CD4-positive, CD25-positive, alpha-beta regulatory T cell (primary cell): ENCODE data around the gene NAXD. TPM values are rescaled to one million over a fixed set of nuclear protein-coding genes. Genes with fewer than 3 reads are reported as not detected.

Experiments
- ATAC-seq, 2 donors: fragments of 150-1000 bp; cut with Tn5 transposase; one replicate each; pipeline ENCODE4 v1.10.0; 2021; ENCODE audit warnings: low read depth in 2 of 2, moderate number of reproducible peaks in 2 of 2, moderate library complexity in 1 of 2
- DNase-seq, 3 donors: peaks; one replicate each; pipeline versions ENCODE4 v3.0.0 to v3.0.0-alpha.2; 2012 to 2022; ENCODE audit warnings: mixed read lengths in 1 of 3
- H3K27ac ChIP-seq: one replicate; pipeline ENCODE4 v1.7.0; 2013; ENCODE audit warnings: mild to moderate bottlenecking, low read length; ENCODE audit not compliant: insufficient read depth, poor library complexity, severe bottlenecking
- H3K27me3 ChIP-seq: one replicate; pipeline ENCODE4 v1.7.0; 2013; ENCODE audit warnings: low read length; ENCODE audit not compliant: control insufficient read depth, insufficient read depth
- H3K36me3 ChIP-seq: one replicate; pipeline ENCODE4 v1.7.0; 2013; ENCODE audit warnings: mild to moderate bottlenecking, low read length, moderate library complexity; ENCODE audit not compliant: control insufficient read depth, insufficient read depth
- H3K4me1 ChIP-seq: 2 replicates; pipeline ENCODE4 v1.7.0; 2013; ENCODE audit warnings: mild to moderate bottlenecking, low read length; ENCODE audit not compliant: insufficient read depth, control insufficient read depth, poor library complexity, severe bottlenecking
- H3K4me3 ChIP-seq: one replicate; pipeline ENCODE4 v1.7.0; 2013; ENCODE audit warnings: low read depth, mild to moderate bottlenecking, low read length, moderate library complexity
- H3K9me3 ChIP-seq, 2 experiments: 1 replicate in 1 of 2; 2 replicates in 1 of 2; pipeline ENCODE4 v1.7.0; 2013; ENCODE audit warnings: low read length in 2 of 2, mild to moderate bottlenecking in 1 of 2, moderate library complexity in 1 of 2; ENCODE audit not compliant: control insufficient read depth in 2 of 2
- H3K27ac Mint-ChIP-seq, 3 donors: one replicate each; pipeline ENCODE4 v1.8.0; 2020 to 2022; ENCODE audit warnings: mild to moderate bottlenecking in 3 of 3, mixed read lengths in 3 of 3, moderate library complexity in 2 of 3
- H3K27me3 Mint-ChIP-seq: one replicate; pipeline ENCODE4 v1.8.0; 2022; ENCODE audit warnings: mild to moderate bottlenecking, mixed read lengths
- H3K36me3 Mint-ChIP-seq: one replicate; pipeline ENCODE4 v1.8.0; 2020; ENCODE audit warnings: mixed read lengths
- H3K4me1 Mint-ChIP-seq, 4 donors: one replicate each; pipeline ENCODE4 v1.8.0; 2020 to 2022; ENCODE audit warnings: mixed read lengths in 4 of 4, mild to moderate bottlenecking in 1 of 4
- H3K4me3 Mint-ChIP-seq, 4 donors: one replicate each; pipeline ENCODE4 v1.8.0; 2020 to 2022; ENCODE audit warnings: mild to moderate bottlenecking in 4 of 4, mixed read lengths in 4 of 4, moderate library complexity in 3 of 4
- H3K9me3 Mint-ChIP-seq, 7 donors: one replicate each; pipeline ENCODE4 v1.8.0; 2020 to 2022; ENCODE audit warnings: mixed read lengths in 7 of 7, mild to moderate bottlenecking in 3 of 7, moderate library complexity in 2 of 7
- polyA plus RNA-seq, 4 donors: library from polyadenylated mRNA; unstranded; fragments of 300-500 nt; fragmentation: Illumina TruSeq; gene quantifications; one replicate each; pipeline ENCODE4 v1.2.3, GENCODE V29; 2021
- total RNA-seq: library from RNA; stranded (reverse); gene quantifications from one replicate; pipeline ENCODE4 v1.2.3, GENCODE V29; 2022

The NAXD gene
- total and polyA plus RNA-seq, 5 donors from 2014 or later: 20.8 to 28.2 (median 24.4) TPM

GRCh38 chr13:110648848-110649421 lies 33.6 kb downstream of the NAXD start:
- ATAC-seq (no peak), DNase-seq (no peak)
- Histone ChIP-seq H3K4me1 (no peaks in the 10 kb centered on the region), H3K4me3 (no peak overlapping the region), H3K36me3 (peaks cover 41% of the 10 kb centered on the region), H3K27ac (no peak overlapping the region), H3K27me3 (no peaks in the 10 kb centered on the region), H3K9me3 (no peaks in the 10 kb centered on the region)
- H3K9me3 Mint-ChIP-seq: no peaks in the 10 kb centered on the region
- H3K36me3 Mint-ChIP-seq: peaks cover 13% of the 10 kb centered on the region
- no peak overlapping the region for H3K4me3 Mint-ChIP-seq
- H3K27ac Mint-ChIP-seq: no peak overlapping the region
- H3K4me1 Mint-ChIP-seq: peaks cover 0 to 5% (median 0%) of the 10 kb centered on the region in 4 donors
- no peaks in the 10 kb centered on the region for H3K27me3 Mint-ChIP-seq

- peaks cover 35% of the 10 kb centered on the region for H3K36me3 ChIP-seq
- H3K36me3 Mint-ChIP-seq: peaks cover 11% of the 10 kb centered on the region
These were observed 34.2 kb downstream of the NAXD start for GRCh38 chr13:110649551-110649950.

GRCh38 chr13:110650436-110650835 lies 35.1 kb downstream of the NAXD start:
- no peaks in the 10 kb centered on the region for H3K27me3 ChIP-seq
- Mint-ChIP-seq H3K4me1 (peaks cover 0 to 5% (median 0%) of the 10 kb centered on the region in 4 donors), H3K36me3 (peaks cover 15% of the 10 kb centered on the region), H3K9me3 (no peaks in the 10 kb centered on the region), H3K27ac (no peak overlapping the region), H3K27me3 (no peaks in the 10 kb centered on the region), H3K4me3 (no peak overlapping the region)
- H3K4me1 ChIP-seq: no peaks in the 10 kb centered on the region
- no peak overlapping the region for H3K4me3 ChIP-seq
- H3K36me3 ChIP-seq: peaks cover 39% of the 10 kb centered on the region
- DNase-seq (no peak), ATAC-seq (no peak)
- no peaks in the 10 kb centered on the region for H3K9me3 ChIP-seq
- H3K27ac ChIP-seq: no peak overlapping the region

More at GRCh38 chr13:110649551-110649950, 34.2 kb downstream of the NAXD start:
- H3K9me3 ChIP-seq: no peaks in the 10 kb centered on the region
- no peak overlapping the region for H3K27ac ChIP-seq
- H3K27ac Mint-ChIP-seq: peak overlapping the region in 1 of 3 donors; percentile 31
- no peaks in the 10 kb centered on the region for H3K27me3 Mint-ChIP-seq
- H3K27me3 ChIP-seq: no peaks in the 10 kb centered on the region
- ATAC-seq (no peak), DNase-seq (no peak)
- H3K9me3 Mint-ChIP-seq: no peaks in the 10 kb centered on the region
- H3K4me3 ChIP-seq: no peak overlapping the region
- no peaks in the 10 kb centered on the region for H3K4me1 ChIP-seq
- peaks cover 0 to 5% (median 0%) of the 10 kb centered on the region in 4 donors for H3K4me1 Mint-ChIP-seq
- no peak overlapping the region for H3K4me3 Mint-ChIP-seq

GRCh38 chr13:110651271-110651670 lies 35.9 kb downstream of the NAXD start:
- H3K4me1 Mint-ChIP-seq: peaks cover 0 to 8% (median 1%) of the 10 kb centered on the region in 4 donors

GRCh38 chr13:110651726-110652230 lies 36.4 kb downstream of the NAXD start:
- peaks cover 18% of the 10 kb centered on the region for H3K36me3 Mint-ChIP-seq
- no peaks in the 10 kb centered on the region for H3K9me3 Mint-ChIP-seq
- no peak overlapping the region for H3K27ac ChIP-seq
- peaks cover 0 to 11% (median 2%) of the 10 kb centered on the region in 4 donors for H3K4me1 Mint-ChIP-seq
- no peak overlapping the region for H3K4me3 ChIP-seq
- no peaks in the 10 kb centered on the region for H3K27me3 ChIP-seq
- no peaks in the 10 kb centered on the region for H3K9me3 ChIP-seq
- H3K4me3 Mint-ChIP-seq: no peak overlapping the region
- peak overlapping the region in 2 of 3 donors; percentile 57 to 62 for H3K27ac Mint-ChIP-seq
- no peaks in the 10 kb centered on the region for H3K4me1 ChIP-seq
- ATAC-seq (no peak), DNase-seq (no peak)
- H3K36me3 ChIP-seq: peaks cover 41% of the 10 kb centered on the region
- H3K27me3 Mint-ChIP-seq: no peaks in the 10 kb centered on the region

More at GRCh38 chr13:110651271-110651670, 35.9 kb downstream of the NAXD start:
- Histone ChIP-seq H3K27ac (no peak overlapping the region), H3K36me3 (peaks cover 40% of the 10 kb centered on the region), H3K4me3 (no peak overlapping the region), H3K27me3 (no peaks in the 10 kb centered on the region), H3K4me1 (no peaks in the 10 kb centered on the region), H3K9me3 (no peaks in the 10 kb centered on the region)
- DNase-seq: no peak
- H3K4me3 Mint-ChIP-seq: no peak overlapping the region
- H3K27me3 Mint-ChIP-seq: no peaks in the 10 kb centered on the region
- H3K27ac Mint-ChIP-seq: peak overlapping the region in 2 of 3 donors; percentile 57 to 62
- no peaks in the 10 kb centered on the region for H3K9me3 Mint-ChIP-seq
- no peak for ATAC-seq
- peaks cover 18% of the 10 kb centered on the region for H3K36me3 Mint-ChIP-seq

GRCh38 chr13:110652231-110652730 lies 36.9 kb downstream of the NAXD start:
- H3K9me3 Mint-ChIP-seq: no peaks in the 10 kb centered on the region
- no peak for ATAC-seq
- Histone ChIP-seq H3K4me3 (no peak overlapping the region), H3K4me1 (no peaks in the 10 kb centered on the region), H3K36me3 (peaks cover 41% of the 10 kb centered on the region), H3K27me3 (no peaks in the 10 kb centered on the region), H3K9me3 (no peaks in the 10 kb centered on the region), H3K27ac (no peak overlapping the region)
- no peak for DNase-seq
- H3K4me1 Mint-ChIP-seq: peaks cover 0 to 13% (median 2%) of the 10 kb centered on the region in 4 donors
- no peak overlapping the region for H3K4me3 Mint-ChIP-seq
- no peaks in the 10 kb centered on the region for H3K27me3 Mint-ChIP-seq
- H3K27ac Mint-ChIP-seq: no peak overlapping the region
- H3K36me3 Mint-ChIP-seq: peaks cover 18% of the 10 kb centered on the region

- Histone ChIP-seq H3K9me3 (no peaks in the 10 kb centered on the region), H3K27ac (no peak overlapping the region), H3K27me3 (no peaks in the 10 kb centered on the region), H3K4me1 (peaks cover 2% of the 10 kb centered on the region), H3K4me3 (no peak overlapping the region), H3K36me3 (peaks cover 46% of the 10 kb centered on the region)
- peaks cover 0 to 17% (median 7%) of the 10 kb centered on the region in 4 donors for H3K4me1 Mint-ChIP-seq
- no peaks in the 10 kb centered on the region for H3K27me3 Mint-ChIP-seq
- H3K27ac Mint-ChIP-seq: no peak overlapping the region
- H3K36me3 Mint-ChIP-seq: peaks cover 17% of the 10 kb centered on the region
- DNase-seq (no peak), ATAC-seq (no peak)
- no peak overlapping the region for H3K4me3 Mint-ChIP-seq
- no peaks in the 10 kb centered on the region for H3K9me3 Mint-ChIP-seq
These were observed 37.4 kb downstream of the NAXD start for GRCh38 chr13:110652764-110653163.

GRCh38 chr13:110653271-110653670 lies 37.9 kb downstream of the NAXD start:
- Histone ChIP-seq H3K4me3 (no peak overlapping the region), H3K27ac (no peak overlapping the region), H3K27me3 (no peaks in the 10 kb centered on the region), H3K9me3 (no peaks in the 10 kb centered on the region), H3K4me1 (peaks cover 7% of the 10 kb centered on the region), H3K36me3 (peaks cover 48% of the 10 kb centered on the region)
- no peak for ATAC-seq
- H3K9me3 Mint-ChIP-seq: no peaks in the 10 kb centered on the region
- H3K4me3 Mint-ChIP-seq: no peak overlapping the region
- no peak for DNase-seq
- no peaks in the 10 kb centered on the region for H3K27me3 Mint-ChIP-seq
- peaks cover 12% of the 10 kb centered on the region for H3K36me3 Mint-ChIP-seq
- H3K4me1 Mint-ChIP-seq: peaks cover 4 to 22% (median 12%) of the 10 kb centered on the region in 4 donors
- H3K27ac Mint-ChIP-seq: peak overlapping the region in 1 of 3 donors; percentile 67
